Measurements from ENCODE around the gene ATP2A3. TPM values are rescaled to one million over a fixed set of nuclear protein-coding genes. Genes with fewer than 3 reads are reported as not detected.
A peak's percentile ranks its signal among the peaks of the same experiment; 100 is the strongest.

The ATP2A3 gene
- total RNA-seq, 6 experiments from 2014 or later: 0.05 to 0.12 (median 0.08) TPM

DNA sequence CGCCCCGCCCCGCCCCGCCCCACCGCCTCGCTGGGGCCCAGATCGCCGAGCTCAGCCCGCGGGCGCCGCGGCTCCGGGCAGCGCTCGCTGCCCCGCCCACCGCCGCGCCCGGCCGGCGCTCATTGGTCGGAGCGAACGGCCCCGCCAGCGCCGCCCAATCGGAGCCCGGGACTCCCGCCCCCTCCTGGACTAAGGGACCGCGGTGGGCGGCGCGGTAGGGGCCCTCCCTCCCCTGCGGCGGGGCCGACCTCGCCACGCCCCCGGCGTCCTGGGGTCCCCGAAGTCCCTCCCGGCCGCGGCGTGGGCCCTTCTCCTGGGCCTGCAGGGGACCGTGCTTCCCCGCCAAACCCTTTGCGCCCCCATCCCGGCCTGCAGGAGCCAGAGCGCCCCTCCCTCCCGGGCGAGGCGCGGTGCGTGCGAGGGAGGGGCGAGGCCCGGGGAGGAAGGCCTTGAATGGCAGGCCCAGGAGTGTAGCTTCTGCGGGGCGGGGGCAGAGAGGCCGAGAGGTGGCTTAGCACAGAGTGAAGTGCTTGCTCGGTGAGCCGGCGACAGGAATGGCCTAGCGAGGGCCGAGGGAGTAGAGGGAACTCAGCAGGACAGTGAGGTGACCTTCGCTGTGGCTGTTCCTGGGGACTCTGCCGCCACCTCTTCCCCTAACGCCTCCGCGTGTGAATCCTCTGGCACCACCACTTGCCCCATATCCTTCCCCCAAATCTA, 71.1 kb downstream of the ATP2A3 start, which contains the start of gene CAMKK1:
Gene CAMKK1, minus strand, starts transcription at position 51 of the 717 bp plus-strand sequence. CDS start 7,366 bp downstream, outside the sequence.
- H3K27me3 Mint-ChIP-seq (ENCODE audit: insufficient read depth): peaks cover 3% of the 10 kb centered on the region; the same call in 1 of the 2 replicates
- H3K4me3 Mint-ChIP-seq: peak within 1 kb of the TSS; percentile 73
- H3K9me3 Mint-ChIP-seq: no peaks in the 10 kb centered on the region
- peak; percentile 41 for TF ChIP-seq CTCF (IDR thresholded peaks at IDR 0.05)
- H3K27ac Mint-ChIP-seq: peak within 1 kb of the TSS; percentile 98
- H3K4me1 Mint-ChIP-seq (ENCODE audit: low read depth): peaks cover 60% of the 10 kb centered on the region
- H3K36me3 Mint-ChIP-seq (ENCODE audit: low read depth): no peaks in the 10 kb centered on the region
- peak; percentile 67 for DNase-seq

- H3K9me3 Mint-ChIP-seq: no peaks in the 10 kb centered on the region
- peak; percentile 75 for DNase-seq
- peaks cover 68% of the 10 kb centered on the region for H3K4me1 Mint-ChIP-seq (ENCODE audit: low read depth)
- peaks cover 3% of the 10 kb centered on the region; the same call in 1 of the 2 replicates for H3K27me3 Mint-ChIP-seq (ENCODE audit: insufficient read depth)
- H3K36me3 Mint-ChIP-seq (ENCODE audit: low read depth): no peaks in the 10 kb centered on the region
- peak overlapping the region; percentile 73 for H3K4me3 Mint-ChIP-seq
- H3K27ac Mint-ChIP-seq: peak overlapping the region; percentile 98
- 0 out of 2 replicates have a peak, but pooled peaks have one; percentile 19 for TF ChIP-seq CTCF (IDR thresholded peaks at IDR 0.05)
These were observed 71.9 kb downstream of the ATP2A3 start for GRCh38 chr17:3892095-3892998.

DNA sequence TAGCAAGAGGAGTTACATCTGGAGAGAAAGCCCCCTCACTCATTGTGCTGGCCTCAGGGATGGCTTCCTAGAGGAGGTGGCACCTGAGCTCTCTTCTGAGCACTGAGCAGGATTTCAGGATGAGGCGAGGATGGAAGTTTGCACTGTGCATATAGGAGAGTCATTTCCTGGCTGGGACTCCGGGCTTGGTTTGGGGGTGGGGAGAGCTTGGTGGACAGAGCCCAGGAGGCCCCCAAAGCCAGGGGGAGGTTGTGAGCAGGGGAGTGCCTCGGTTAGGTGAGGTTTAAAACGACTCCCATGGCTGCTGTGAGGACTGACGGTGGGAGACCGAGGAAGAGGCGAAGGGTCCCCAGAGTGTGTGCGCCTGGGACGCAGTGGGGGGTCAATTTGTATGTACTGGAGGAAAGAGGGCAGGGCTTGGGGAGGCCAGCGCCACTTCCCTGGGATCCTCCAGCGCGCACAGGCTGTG, 72.6 kb downstream of the ATP2A3 start:
- H3K27me3 Mint-ChIP-seq (ENCODE audit: insufficient read depth): peaks cover 3% of the 10 kb centered on the region; the same call in 1 of the 2 replicates
- peaks cover 75% of the 10 kb centered on the region for H3K4me1 Mint-ChIP-seq (ENCODE audit: low read depth)
- H3K27ac Mint-ChIP-seq: peak overlapping the region; percentile 98
- H3K9me3 Mint-ChIP-seq: no peaks in the 10 kb centered on the region
- H3K36me3 Mint-ChIP-seq (ENCODE audit: low read depth): no peaks in the 10 kb centered on the region
- TF ChIP-seq CTCF (IDR thresholded peaks at IDR 0.05): no peak
- no peak for DNase-seq
- peak overlapping the region; percentile 73 for H3K4me3 Mint-ChIP-seq

GRCh38 chr17:3890878-3891219, 73.4 kb downstream of the ATP2A3 start:
- Mint-ChIP-seq H3K27ac (peak overlapping the region; percentile 98), H3K4me3 (peak overlapping the region; percentile 73), H3K27me3 (ENCODE audit: insufficient read depth) (peaks cover 3% of the 10 kb centered on the region; the same call in 1 of the 2 replicates), H3K36me3 (ENCODE audit: low read depth) (no peaks in the 10 kb centered on the region), H3K4me1 (ENCODE audit: low read depth) (peaks cover 81% of the 10 kb centered on the region), H3K9me3 (no peaks in the 10 kb centered on the region)
- TF ChIP-seq CTCF (IDR thresholded peaks at IDR 0.05): no peak
- DNase-seq: no peak

- no peaks in the 10 kb centered on the region for H3K9me3 Mint-ChIP-seq
- no peak for TF ChIP-seq CTCF (IDR thresholded peaks at IDR 0.05)
- peak; percentile 94 for DNase-seq
- H3K27me3 Mint-ChIP-seq (ENCODE audit: insufficient read depth): peaks cover 3% of the 10 kb centered on the region; the same call in 1 of the 2 replicates
- H3K36me3 Mint-ChIP-seq (ENCODE audit: low read depth): no peaks in the 10 kb centered on the region
- peak overlapping the region; percentile 98 for H3K27ac Mint-ChIP-seq
- peak overlapping the region; percentile 73 for H3K4me3 Mint-ChIP-seq
- H3K4me1 Mint-ChIP-seq (ENCODE audit: low read depth): peaks cover 85% of the 10 kb centered on the region
These were observed 74.0 kb downstream of the ATP2A3 start for GRCh38 chr17:3890082-3890877.

All from HFFc6 (cell line).